ENCODE measurements around the gene SMYD5.

The SMYD5 gene

GRCh38 chr2:73177645-73178255 lies 36.3 kb upstream of the SMYD5 start:
- WGBS (ENCODE audit: extremely low coverage, insufficient coverage, insufficient read length), result no CpG with 5 or more reads among the region's 12 CpGs
- H3K4me2 ChIP-seq (ENCODE audit: low read length), result no peak overlapping the region
- no peak overlapping the region for H2BK5ac ChIP-seq (ENCODE audit: low read depth, low read length, poor library complexity)

GRCh38 chr2:73185965-73186364 lies 28.1 kb upstream of the SMYD5 start:
- Histone ChIP-seq H3K4me2 (ENCODE audit: low read length) (no peak overlapping the region), H3K27ac (ENCODE audit: low read depth, low read length) (no peak overlapping the region), H3K79me1 (ENCODE audit: low read length) (no peaks in the 10 kb centered on the region), H4K91ac (ENCODE audit: low read depth, low read length) (no peak overlapping the region), H3K18ac (ENCODE audit: low read length) (no peak overlapping the region), H2BK5ac (ENCODE audit: low read depth, low read length, poor library complexity) (no peak overlapping the region), H2AK5ac (ENCODE audit: low read length) (no peak overlapping the region), H3K23ac (ENCODE audit: low read length) (no peak overlapping the region), H2AFZ (ENCODE audit: insufficient read depth, low read length, poor library complexity) (no peak overlapping the region), H3K4me1 (ENCODE audit: control insufficient read depth in 1 of 2, insufficient read depth in 2 of 2, low read length in 2 of 2) (no peaks in the 10 kb centered on the region), H3K9ac (ENCODE audit: low read length) (no peak overlapping the region), H3K4me3 (ENCODE audit: low read depth, low read length) (no peak overlapping the region), H3K9me3 (ENCODE audit: insufficient read depth, low read depth, low read length) (no peaks in the 10 kb centered on the region), H3K79me2 (ENCODE audit: control insufficient read depth, insufficient read depth, low read length, poor library complexity) (no peaks in the 10 kb centered on the region), H2BK120ac (ENCODE audit: insufficient read depth, low read length, poor library complexity) (no peak overlapping the region), H4K12ac (ENCODE audit: low read depth, low read length) (no peak overlapping the region), H3K4ac (ENCODE audit: low read depth, low read length) (no peak overlapping the region), H2BK12ac (ENCODE audit: low read length) (no peak overlapping the region), H4K8ac (ENCODE audit: low read depth, low read length) (no peak overlapping the region), H3K14ac (ENCODE audit: low read length) (no peak overlapping the region), H3K36me3 (ENCODE audit: control insufficient read depth in 1 of 2, insufficient read depth in 2 of 2, low read length in 2 of 2) (no peaks in the 10 kb centered on the region), H3K27me3 (ENCODE audit: insufficient read depth, low read length) (no peaks in the 10 kb centered on the region)
- no peak for DNase-seq
- WGBS (ENCODE audit: extremely low coverage, insufficient coverage, insufficient read length), result no CpG with 5 or more reads among the region's 2 CpGs

More at GRCh38 chr2:73177645-73178255, 36.3 kb upstream of the SMYD5 start:
- Histone ChIP-seq H3K23ac (ENCODE audit: low read length) (no peak overlapping the region), H4K91ac (ENCODE audit: low read depth, low read length) (no peak overlapping the region), H4K8ac (ENCODE audit: low read depth, low read length) (no peak overlapping the region), H3K4me3 (ENCODE audit: low read depth, low read length) (no peak overlapping the region), H3K27me3 (ENCODE audit: insufficient read depth, low read length) (peaks cover 22% of the 10 kb centered on the region), H2BK12ac (ENCODE audit: low read length) (no peak overlapping the region), H3K79me1 (ENCODE audit: low read length) (peaks cover 9% of the 10 kb centered on the region), H3K79me2 (ENCODE audit: control insufficient read depth, insufficient read depth, low read length, poor library complexity) (no peaks in the 10 kb centered on the region), H3K9ac (ENCODE audit: low read length) (no peak overlapping the region), H3K9me3 (ENCODE audit: insufficient read depth, low read depth, low read length) (peaks cover under 1% of the 10 kb centered on the region), H3K4me1 (ENCODE audit: control insufficient read depth in 1 of 2, insufficient read depth in 2 of 2, low read length in 2 of 2) (peaks cover 19 to 26% of the 10 kb centered on the region in 2 experiments), H3K36me3 (ENCODE audit: control insufficient read depth in 1 of 2, insufficient read depth in 2 of 2, low read length in 2 of 2) (no peaks in the 10 kb centered on the region), H3K14ac (ENCODE audit: low read length) (no peak overlapping the region), H3K27ac (ENCODE audit: low read depth, low read length) (no peak overlapping the region), H4K12ac (ENCODE audit: low read depth, low read length) (no peak overlapping the region), H2AFZ (ENCODE audit: insufficient read depth, low read length, poor library complexity) (no peak overlapping the region), H2AK5ac (ENCODE audit: low read length) (no peak overlapping the region), H3K18ac (ENCODE audit: low read length) (no peak overlapping the region), H2BK120ac (ENCODE audit: insufficient read depth, low read length, poor library complexity) (no peak overlapping the region), H3K4ac (ENCODE audit: low read depth, low read length) (no peak overlapping the region)
- no peak for DNase-seq

GRCh38 chr2:73187549-73187948 lies 26.5 kb upstream of the SMYD5 start:
- Histone ChIP-seq H3K23ac (ENCODE audit: low read length) (no peak overlapping the region), H3K4me3 (ENCODE audit: low read depth, low read length) (no peak overlapping the region), H2BK120ac (ENCODE audit: insufficient read depth, low read length, poor library complexity) (no peak overlapping the region), H3K36me3 (ENCODE audit: control insufficient read depth in 1 of 2, insufficient read depth in 2 of 2, low read length in 2 of 2) (no peaks in the 10 kb centered on the region), H3K79me1 (ENCODE audit: low read length) (no peaks in the 10 kb centered on the region), H2AK5ac (ENCODE audit: low read length) (no peak overlapping the region), H3K18ac (ENCODE audit: low read length) (no peak overlapping the region), H3K4ac (ENCODE audit: low read depth, low read length) (no peak overlapping the region), H4K8ac (ENCODE audit: low read depth, low read length) (no peak overlapping the region), H2BK12ac (ENCODE audit: low read length) (no peak overlapping the region), H2AFZ (ENCODE audit: insufficient read depth, low read length, poor library complexity) (no peak overlapping the region), H3K79me2 (ENCODE audit: control insufficient read depth, insufficient read depth, low read length, poor library complexity) (no peaks in the 10 kb centered on the region), H4K12ac (ENCODE audit: low read depth, low read length) (no peak overlapping the region), H3K14ac (ENCODE audit: low read length) (no peak overlapping the region), H3K27ac (ENCODE audit: low read depth, low read length) (no peak overlapping the region), H3K4me1 (ENCODE audit: control insufficient read depth in 1 of 2, insufficient read depth in 2 of 2, low read length in 2 of 2) (no peaks in the 10 kb centered on the region), H3K27me3 (ENCODE audit: insufficient read depth, low read length) (no peaks in the 10 kb centered on the region), H3K9me3 (ENCODE audit: insufficient read depth, low read depth, low read length) (no peaks in the 10 kb centered on the region), H4K91ac (ENCODE audit: low read depth, low read length) (no peak overlapping the region), H3K4me2 (ENCODE audit: low read length) (no peak overlapping the region), H2BK5ac (ENCODE audit: low read depth, low read length, poor library complexity) (no peak overlapping the region), H3K9ac (ENCODE audit: low read length) (no peak overlapping the region)
- DNase-seq, result no peak
- WGBS (ENCODE audit: extremely low coverage, insufficient coverage, insufficient read length), result no CpG with 5 or more reads among the region's 2 CpGs

GRCh38 chr2:73197579-73197978 lies 16.5 kb upstream of the SMYD5 start:
- Histone ChIP-seq H3K79me2 (ENCODE audit: control insufficient read depth, insufficient read depth, low read length, poor library complexity) (no peaks in the 10 kb centered on the region), H4K12ac (ENCODE audit: low read depth, low read length) (no peak overlapping the region), H3K9me3 (ENCODE audit: insufficient read depth, low read depth, low read length) (no peaks in the 10 kb centered on the region), H3K4ac (ENCODE audit: low read depth, low read length) (no peak overlapping the region), H3K79me1 (ENCODE audit: low read length) (no peaks in the 10 kb centered on the region), H3K27me3 (ENCODE audit: insufficient read depth, low read length) (peaks cover 9% of the 10 kb centered on the region), H2BK120ac (ENCODE audit: insufficient read depth, low read length, poor library complexity) (no peak overlapping the region), H4K8ac (ENCODE audit: low read depth, low read length) (no peak overlapping the region), H3K4me2 (ENCODE audit: low read length) (no peak overlapping the region), H3K4me1 (ENCODE audit: control insufficient read depth in 1 of 2, insufficient read depth in 2 of 2, low read length in 2 of 2) (peaks cover 2% of the 10 kb centered on the region in 2 experiments), H2BK5ac (ENCODE audit: low read depth, low read length, poor library complexity) (no peak overlapping the region), H2BK12ac (ENCODE audit: low read length) (no peak overlapping the region), H3K23ac (ENCODE audit: low read length) (no peak overlapping the region), H3K14ac (ENCODE audit: low read length) (no peak overlapping the region), H4K91ac (ENCODE audit: low read depth, low read length) (no peak overlapping the region), H2AFZ (ENCODE audit: insufficient read depth, low read length, poor library complexity) (no peak overlapping the region), H3K9ac (ENCODE audit: low read length) (no peak overlapping the region), H3K27ac (ENCODE audit: low read depth, low read length) (no peak overlapping the region), H3K4me3 (ENCODE audit: low read depth, low read length) (no peak overlapping the region), H2AK5ac (ENCODE audit: low read length) (no peak overlapping the region), H3K18ac (ENCODE audit: low read length) (no peak overlapping the region), H3K36me3 (ENCODE audit: control insufficient read depth in 1 of 2, insufficient read depth in 2 of 2, low read length in 2 of 2) (no peaks in the 10 kb centered on the region)
- no peak for DNase-seq

Measured in trophoblast cell (in vitro differentiated cells and primary cell).